ENCODE measurements around the gene FFAR3. TPM values are rescaled to one million over a fixed set of nuclear protein-coding genes. Genes with fewer than 3 reads are reported as not detected.

FFAR3 gene
- total and polyA plus RNA-seq, 4 donors = 0.33 TPM; not detected in 3

- no peak overlapping the region for H3K27ac ChIP-seq (ENCODE audit: low read depth in 1 of 2, low read length in 2 of 2)
- DNase-seq (ENCODE audit: low spot score) = peak; percentile 64
- H3K4me3 ChIP-seq (ENCODE audit: low read depth in 1 of 3, low read length in 3 of 3) = no peak overlapping the region
- H3K9ac ChIP-seq (ENCODE audit: low read depth in 1 of 2, low read length in 2 of 2) = no peak overlapping the region
- H3K36me3 ChIP-seq (ENCODE audit: control insufficient read depth in 4 of 4, insufficient read depth in 3 of 4, low read depth in 1 of 4, low read length in 3 of 4) = no peaks in the 10 kb centered on the region
- WGBS = 37% methylated on average over 32 of the region's 32 CpGs
- H3K9me3 ChIP-seq (ENCODE audit: control insufficient read depth in 4 of 4, low read length in 3 of 4) = no peaks in the 10 kb centered on the region
- peaks cover 0 to 3% (median 0%) of the 10 kb centered on the region in 4 donors for H3K27me3 ChIP-seq (ENCODE audit: control insufficient read depth in 4 of 4, insufficient read depth in 4 of 4, low read length in 3 of 4)
- H3K4me1 ChIP-seq (ENCODE audit: control insufficient read depth in 4 of 4, insufficient read depth in 4 of 4, low read length in 3 of 4) = peaks cover 3 to 10% (median 4%) of the 10 kb centered on the region in 4 donors
- TF ChIP-seq TAF1 (conservative IDR thresholded peaks at IDR 0.05) (no peak), GABPA (IDR thresholded peaks at IDR 0.05 in 1 of 2, conservative IDR thresholded peaks at IDR 0.05 in 1 of 2) (no peak), REST (IDR thresholded peaks at IDR 0.05) (no peak), RAD21 (IDR thresholded peaks at IDR 0.05) (peak; percentile 99), NR2F2 (IDR thresholded peaks at IDR 0.05) (no peak), YY1 (IDR thresholded peaks at IDR 0.05) (no peak), CTCF (IDR thresholded peaks at IDR 0.05; ENCODE audit: low read depth, low read length, missing input control) (peak; percentile 95), ATF3 (IDR thresholded peaks at IDR 0.05) (no peak), SP1 (IDR thresholded peaks at IDR 0.05) (no peak), FOXA1 (IDR thresholded peaks at IDR 0.05) (no peak), EGR1 (IDR thresholded peaks at IDR 0.05; ENCODE audit: low read depth in 2 of 2) (peak in 1 of 2 donors; percentile 14), RXRA (IDR thresholded peaks at IDR 0.05) (peak; percentile 30 to 43), ZBTB33 (IDR thresholded peaks at IDR 0.05) (no peak), HNF4A (conservative IDR thresholded peaks at IDR 0.05) (no peak), FOXA2 (IDR thresholded peaks at IDR 0.05) (no peak), MAX (IDR thresholded peaks at IDR 0.05) (no peak), JUND (IDR thresholded peaks at IDR 0.05) (no peak), HNF4G (IDR thresholded peaks at IDR 0.05) (no peak)
Observed at GRCh38 chr19:35352448-35353304, 5.6 kb upstream of the FFAR3 start.
